Measurements from ENCODE around the gene PLCL2. TPM values are rescaled to one million over a fixed set of nuclear protein-coding genes. Genes with fewer than 3 reads are reported as not detected.
"Not testable (repeated sequence)": the region's sequence is repeated elsewhere in the genome, so short reads cannot be mapped to it uniquely, and the experiment has no call there.

The PLCL2 gene
- total RNA-seq, 1 donor from 2014 or later, result 64.5 TPM

DNA sequence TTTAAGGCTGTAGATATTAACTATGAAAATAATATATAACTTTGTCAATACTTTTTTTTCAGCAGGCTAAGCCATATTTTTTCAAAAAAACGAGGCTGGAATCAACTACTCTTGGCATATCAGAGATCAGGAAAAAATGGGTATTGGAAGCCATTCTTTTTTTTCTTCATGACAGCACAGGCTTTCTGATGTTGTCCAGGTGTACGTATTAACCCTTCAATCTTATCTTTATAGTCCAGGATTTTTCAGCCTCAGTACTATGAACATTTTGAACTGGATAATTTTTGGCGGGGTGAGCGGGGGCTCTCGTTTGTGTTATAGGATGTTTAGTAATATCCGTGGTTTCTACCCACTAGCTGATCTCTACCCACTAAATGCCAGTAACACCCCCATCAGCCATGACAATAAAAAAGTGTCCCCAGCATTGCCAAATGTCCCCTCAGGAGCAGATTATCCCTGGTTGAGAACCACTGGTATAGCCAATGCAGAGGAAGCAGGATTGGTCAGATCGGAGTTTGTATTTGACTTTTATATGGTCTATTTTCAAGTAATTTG is 52.0 kb downstream of the PLCL2 start:
- DNase-seq (no peak), ATAC-seq (ENCODE audit: poor library complexity) (no peak)
- intact Hi-C loops (cut with DNase I), result no loop called here

- DNase-seq (no peak), ATAC-seq (ENCODE audit: poor library complexity) (no peak)
- intact Hi-C loops (cut with DNase I), result no loop called here
Observed at GRCh38 chr3:16937326-16937845, 52.6 kb downstream of the PLCL2 start.

- ATAC-seq (ENCODE audit: poor library complexity) (peak; percentile 61), DNase-seq (no peak)
- intact Hi-C loops (cut with DNase I), result no loop called here
Observed at GRCh38 chr3:16940769-16941700, 56.3 kb downstream of the PLCL2 start.

DNA sequence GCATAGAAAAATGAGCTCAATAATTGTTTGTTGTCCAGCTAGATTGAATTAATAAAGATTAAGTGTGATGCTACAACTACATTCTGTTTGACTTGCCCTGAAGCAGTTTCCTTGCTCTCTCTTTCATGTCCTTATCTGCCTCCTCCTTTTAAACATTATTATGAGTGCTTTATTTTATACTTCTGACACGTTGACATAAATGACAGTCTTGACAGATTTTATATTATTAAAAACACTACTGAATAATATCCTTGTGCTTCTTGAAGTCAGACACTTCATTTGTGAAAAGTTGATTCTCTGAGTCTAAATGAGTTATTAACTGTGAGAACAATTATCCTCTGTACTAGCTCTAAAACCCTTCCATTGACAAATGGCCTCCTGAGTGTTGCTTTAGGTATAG is 58.2 kb downstream of the PLCL2 start:
- intact Hi-C loops (cut with DNase I), result no loop called here
- ATAC-seq (ENCODE audit: poor library complexity) (no peak), DNase-seq (no peak)

DNA sequence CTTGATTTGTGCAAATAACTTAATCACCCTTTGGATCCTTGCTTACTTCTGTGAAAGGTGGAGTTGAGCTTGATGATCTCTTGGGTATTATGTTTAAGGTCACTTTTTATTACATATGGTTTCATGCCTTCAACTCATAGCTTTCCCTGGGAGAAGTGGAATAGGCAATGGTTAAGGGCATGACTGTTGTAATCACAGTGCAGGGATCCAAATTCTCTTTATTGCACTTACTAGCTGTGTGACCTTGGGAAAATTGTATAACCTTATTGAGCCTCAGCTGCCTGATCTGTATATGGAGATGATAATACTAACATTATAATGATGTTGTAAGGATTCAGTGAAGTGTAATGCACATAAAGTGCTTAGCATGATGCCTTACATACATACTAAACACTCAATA is 59.1 kb downstream of the PLCL2 start:
- intact Hi-C loops (cut with DNase I), result no loop called here
- ATAC-seq (ENCODE audit: poor library complexity), result no peak
- no peak for DNase-seq

DNA sequence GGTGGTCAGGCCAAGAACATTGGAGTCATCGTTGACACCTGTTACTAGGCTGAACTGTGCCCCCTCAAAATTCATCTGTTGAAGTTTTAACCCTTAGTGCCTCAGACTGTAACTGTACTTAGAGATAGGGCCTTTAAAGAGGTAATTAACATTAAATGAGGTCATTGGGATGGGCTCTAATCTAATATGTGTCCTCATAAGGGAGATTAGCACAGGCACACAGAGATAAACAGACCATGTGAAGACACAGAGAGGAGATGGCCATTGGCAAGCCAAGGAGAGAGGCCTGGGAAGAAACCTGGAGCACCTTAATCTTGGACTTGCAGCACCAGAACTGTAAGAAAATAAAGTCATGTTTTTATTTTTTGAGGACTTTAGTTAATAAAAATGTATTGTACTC is 59.6 kb downstream of the PLCL2 start:
- no peak for ATAC-seq (ENCODE audit: poor library complexity)
- DNase-seq, result no peak
- intact Hi-C loops (cut with DNase I), result no loop called here

DNA sequence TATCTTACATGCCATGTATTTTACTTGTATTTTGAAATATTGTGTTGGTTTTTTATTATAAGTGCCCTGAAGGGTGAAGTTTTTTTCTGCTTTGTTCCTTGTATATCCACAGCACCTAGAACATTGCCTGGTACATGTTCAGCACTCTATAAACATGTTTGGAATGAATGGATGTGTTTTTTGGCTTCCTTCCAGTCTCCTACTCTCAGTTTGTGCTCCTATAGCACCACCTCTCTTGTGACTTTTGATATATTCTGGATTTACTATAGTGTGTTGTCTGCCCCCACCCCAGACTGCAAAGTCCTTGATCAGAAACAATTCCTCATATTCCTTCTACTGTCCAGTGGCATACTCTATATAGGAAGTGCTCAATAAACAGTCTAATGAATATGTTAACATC is 60.6 kb downstream of the PLCL2 start:
- intact Hi-C loops (cut with DNase I), result no loop called here
- no peak for ATAC-seq (ENCODE audit: poor library complexity)

GRCh38 chr3:16950282-16950681 is 65.5 kb downstream of the PLCL2 start:
- no peak for DNase-seq
- ATAC-seq (ENCODE audit: poor library complexity), result no peak
- intact Hi-C loops (cut with DNase I), result no loop called here

More for the DNA sequence above, 60.6 kb downstream of the PLCL2 start:
- no peak for DNase-seq

DNA sequence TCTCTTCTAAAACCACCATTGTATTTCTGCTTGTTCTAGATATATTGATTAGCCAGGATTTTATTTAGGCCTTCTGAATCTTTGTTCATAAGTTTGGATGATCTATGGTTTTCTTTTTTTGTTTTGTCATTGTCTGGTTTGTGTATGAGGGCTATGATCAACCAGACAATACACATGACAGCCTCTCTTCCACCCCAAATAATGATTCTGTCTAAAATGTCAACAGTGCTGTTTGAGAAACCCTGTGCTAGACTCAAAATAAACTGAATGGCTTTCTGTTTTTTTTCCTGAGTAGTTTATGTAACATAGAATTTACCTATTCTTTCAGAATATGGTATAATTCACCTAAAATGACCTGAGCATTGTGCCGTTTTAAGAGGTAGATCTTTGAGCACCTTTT is 66.1 kb downstream of the PLCL2 start:
- ATAC-seq (ENCODE audit: poor library complexity), result no peak
- no peak for DNase-seq
- intact Hi-C loops (cut with DNase I), result no loop called here

GRCh38 chr3:16957852-16958251 is 73.1 kb downstream of the PLCL2 start:
- DNase-seq; intact Hi-C loops (cut with DNase I); ATAC-seq (ENCODE audit: poor library complexity): not testable (repeated sequence)

DNA sequence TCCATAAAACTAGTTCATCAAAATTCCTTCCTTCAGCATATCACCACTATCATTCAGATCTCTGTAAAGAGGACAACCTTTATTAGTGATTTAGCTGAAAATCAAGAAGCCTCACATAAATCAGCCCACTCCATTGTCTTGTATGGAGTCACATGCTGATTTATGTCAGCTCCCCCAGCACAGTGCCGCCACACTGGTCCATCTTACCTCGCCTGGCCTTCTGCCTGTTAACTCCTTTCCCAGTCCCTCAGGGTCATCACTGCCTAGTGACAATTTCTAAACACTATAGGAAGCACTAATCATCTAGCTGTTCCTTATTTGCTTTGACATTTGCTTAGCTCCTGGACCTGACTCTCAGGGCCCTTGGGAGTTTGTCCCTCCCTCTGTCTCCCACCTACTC is 75.4 kb downstream of the PLCL2 start:
- peak; percentile 25 for ATAC-seq (ENCODE audit: poor library complexity)
- DNase-seq, result no peak
- intact Hi-C loops (cut with DNase I), result no loop called here

- DNase-seq, result no peak
- intact Hi-C loops (cut with DNase I), result no loop called here
- ATAC-seq (ENCODE audit: poor library complexity), result peak; percentile 29
Observed at GRCh38 chr3:16961621-16962205, 77.0 kb downstream of the PLCL2 start.

- no peak for ATAC-seq (ENCODE audit: poor library complexity)
- DNase-seq, result no peak
- intact Hi-C loops (cut with DNase I), result no loop called here
Observed at GRCh38 chr3:16975083-16975482, 90.3 kb downstream of the PLCL2 start.

GRCh38 chr3:16978234-16978920 is 93.6 kb downstream of the PLCL2 start:
- ATAC-seq (ENCODE audit: poor library complexity) (peak; percentile 43), DNase-seq (no peak)
- intact Hi-C loops (cut with DNase I), result no loop called here

- intact Hi-C loops (cut with DNase I), result no loop called here
- ATAC-seq (ENCODE audit: poor library complexity) (no peak), DNase-seq (no peak)
Observed at GRCh38 chr3:16978921-16979271, 94.1 kb downstream of the PLCL2 start.

DNA sequence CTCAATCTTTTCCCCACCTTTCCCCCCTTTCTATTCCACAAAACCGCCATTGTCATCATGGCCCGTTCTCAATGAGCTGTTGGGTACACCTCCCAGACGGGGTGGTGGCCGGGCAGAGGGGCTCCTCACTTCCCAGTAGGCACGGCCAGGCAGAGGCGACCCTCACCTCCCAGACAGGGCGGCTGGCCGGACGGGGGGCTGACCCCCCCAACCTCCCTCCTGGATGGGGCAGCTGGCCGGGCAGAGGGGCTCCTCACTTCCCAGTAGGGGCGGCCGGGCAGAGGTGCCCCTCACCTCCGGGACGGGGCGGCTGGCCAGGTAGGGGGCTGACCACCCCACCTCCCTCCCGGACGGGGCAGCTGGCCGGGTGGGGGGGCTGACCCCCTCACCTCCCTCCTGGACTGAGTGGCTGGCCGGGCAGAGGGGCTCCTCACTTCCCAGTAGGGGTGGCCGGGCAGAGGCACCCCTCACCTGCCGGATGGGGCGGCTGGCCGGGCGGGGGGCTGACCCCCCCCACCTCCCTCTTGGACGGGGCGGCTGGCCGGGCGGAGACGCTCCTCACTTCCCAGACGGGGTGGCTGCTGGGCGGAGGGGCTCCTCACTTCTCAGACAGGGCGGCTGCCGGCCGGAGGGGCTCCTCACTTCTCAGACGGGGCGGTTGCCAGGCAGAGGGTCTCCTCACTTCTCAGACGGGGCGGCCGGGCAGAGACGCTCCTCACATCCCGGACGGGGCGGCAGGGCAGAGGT is 95.2 kb downstream of the PLCL2 start:
- intact Hi-C loops (cut with DNase I); ATAC-seq (ENCODE audit: poor library complexity); DNase-seq: not testable (repeated sequence)

- ATAC-seq (ENCODE audit: poor library complexity); DNase-seq; intact Hi-C loops (cut with DNase I): not testable (repeated sequence)
Observed at GRCh38 chr3:16980526-16980925, 95.8 kb downstream of the PLCL2 start.

GRCh38 chr3:16982460-16982859 is 97.7 kb downstream of the PLCL2 start:
- DNase-seq (no peak), ATAC-seq (ENCODE audit: poor library complexity) (no peak)
- intact Hi-C loops (cut with DNase I), result no loop called here

- intact Hi-C loops (cut with DNase I), result no loop called here
- DNase-seq, result no peak
- ATAC-seq (ENCODE audit: poor library complexity), result no peak
Observed at GRCh38 chr3:16985608-16986007, 100.9 kb downstream of the PLCL2 start.
